Ovary (tissue), 9 donors: ENCODE measurements around the gene P4HA1. TPM values are rescaled to one million over a fixed set of nuclear protein-coding genes. Genes with fewer than 3 reads are reported as not detected.
A peak's percentile ranks its signal among the peaks of the same experiment; 100 is the strongest.

Experiments used
- DNase-seq, 5 donors: peaks; one replicate each; pipeline ENCODE4 v3.0.0-alpha.2; 2019 to 2020
- H3K27ac ChIP-seq, 2 donors: fragments of 200-600 bp; one replicate each; pipeline versions ENCODE4 v1.5.1 to v1.8.0; 2019 to 2022
- H3K27me3 ChIP-seq: fragments of 200-600 bp; one replicate; pipeline ENCODE4 v1.8.0; 2022
- H3K36me3 ChIP-seq: fragments of 200-600 bp; sonication (generic); one replicate; pipeline ENCODE4 v1.5.1; 2019
- H3K4me1 ChIP-seq: one replicate; pipeline ENCODE4 v1.8.1; 2013; ENCODE audit warnings: mild to moderate bottlenecking, moderate library complexity; ENCODE audit not compliant: insufficient read depth
- H3K4me3 ChIP-seq: fragments of 200-600 bp; sonication (generic); one replicate; pipeline ENCODE4 v1.5.1; 2017
- H3K9me3 ChIP-seq, 2 donors: fragments of 200-600 bp in 1 of 2; sonication (generic) in 1 of 2; one replicate each; pipeline versions ENCODE4 v1.5.1 to v1.8.1; 2013 to 2019; ENCODE audit warnings: mild to moderate bottlenecking in 1 of 2, moderate library complexity in 1 of 2
- CTCF ChIP-seq, 3 donors: fragments of 450-650 bp in 2 of 3; fragments of 200-600 bp in 1 of 3; IDR thresholded peaks; one replicate each; pipeline versions ENCODE4 v1.5.1 to v1.8.0; 2016 to 2022; ENCODE audit warnings: antibody characterized with exemption in 3 of 3, mild to moderate bottlenecking in 1 of 3
- EP300 ChIP-seq: sonication (generic); formaldehyde crosslinking; IDR thresholded peaks from one replicate; pipeline ENCODE4 v1.6.1; 2017; ENCODE audit warnings: antibody characterized with exemption
- POLR2A ChIP-seq: fragments of 450-650 bp; IDR thresholded peaks from one replicate; pipeline ENCODE4 v1.6.1; 2017; ENCODE audit warnings: antibody characterized with exemption, mild to moderate bottlenecking, moderate library complexity
- whole genome bisulfite sequencing, 3 donors: extraction: QIAGEN DNeasy Blood & Tissue Kit in 1 of 3; methylation state at CpG; one replicate each; pipeline versions ENCODE4 v1.1.5 to v1.1.7; 2013 to 2017; 5-methylcytosine and 5-hydroxymethylcytosine counted together
- intact Hi-C, 4 donors: fragments of 100-400 bp; cut with DNase I; formaldehyde crosslinking; loops; one replicate each; pipeline versions ENCODE4 v1.11.0 to v1.15.1; 2022 to 2023
- polyA plus RNA-seq, 2 donors: library from polyadenylated mRNA; stranded (reverse); fragments of 200-250 nt in 1 of 2; fragments of 350-450 nt in 1 of 2; fragmentation: Illumina TruSeq in 1 of 2; extraction: RNeasy Lipid Tissue Mini Kit (QIAGEN cat#74804) in 1 of 2; gene quantifications; one replicate each; pipeline ENCODE4 v1.2.3, GENCODE V29; 2013 to 2014
- total RNA-seq, 7 donors: library from RNA; depleted of rRNA in 2 of 7; stranded (reverse); fragments of >200 nt in 2 of 7; fragmentation: NEBNext Ultra II Directional in 3 of 7; extraction: Animal tissue kit (Norgen Biotek cat#: 25700) in 3 of 7; gene quantifications; one replicate each; pipeline versions ENCODE4 v1.1.0 to v1.2.4, GENCODE V29; 2016 to 2023
- donor health status: DM: no; HTN: no; CAD: no; lungs with moderate emphysema.
- donor health status: DM: no; HTN: no; CAD: no.
- donor health status: Bipolar disorder and iron deficiency.
- donor health status: DM: yes; HTN: yes; CAD: no.
- donor health status: DM: no; HTN: no; CAD: no.
- donor health status: DM: yes; HTN: yes; CAD: no.

The P4HA1 gene
- total and polyA plus RNA-seq, 9 donors: 20.5 to 74.9 (median 39.7) TPM

- peaks cover 7% of the 10 kb centered on the region for H3K4me1 ChIP-seq
- 0 to 2% (median 1%) methylated on average over 5 of the region's 5 CpGs for WGBS, 3 donors
- no peak for DNase-seq
- TF ChIP-seq EP300 (no peak), POLR2A (no peak), CTCF (IDR thresholded peaks at IDR 0.05) (no peak)
- no peaks in the 10 kb centered on the region for H3K27me3 ChIP-seq
- H3K9me3 ChIP-seq: no peaks in the 10 kb centered on the region
- peak overlapping the region; percentile 49 for H3K4me3 ChIP-seq
- peak overlapping the region; percentile 97 to 99 for H3K27ac ChIP-seq
- intact Hi-C loops: no loop called here
- no peaks in the 10 kb centered on the region for H3K36me3 ChIP-seq
Observed at GRCh38 chr10:73094986-73095480, 1.6 kb downstream of the P4HA1 start.

GRCh38 chr10:73093922-73094850 lies 2.5 kb downstream of the P4HA1 start:
- intact Hi-C loops: no loop called here
- 11 to 20% (median 11%) methylated on average over 2 of the region's 2 CpGs for WGBS, 3 donors
- no peaks in the 10 kb centered on the region for H3K36me3 ChIP-seq
- H3K9me3 ChIP-seq: no peaks in the 10 kb centered on the region
- peaks cover 7% of the 10 kb centered on the region for H3K4me1 ChIP-seq
- no peaks in the 10 kb centered on the region for H3K27me3 ChIP-seq
- H3K27ac ChIP-seq: no peak overlapping the region
- DNase-seq: no peak
- H3K4me3 ChIP-seq: no peak overlapping the region
- TF ChIP-seq EP300: no peak
- no peak for TF ChIP-seq POLR2A
- TF ChIP-seq CTCF (IDR thresholded peaks at IDR 0.05): no peak

- Histone ChIP-seq H3K27me3 (no peaks in the 10 kb centered on the region), H3K36me3 (no peaks in the 10 kb centered on the region), H3K4me1 (peaks cover 7% of the 10 kb centered on the region), H3K9me3 (no peaks in the 10 kb centered on the region), H3K27ac (no peak overlapping the region), H3K4me3 (no peak overlapping the region)
- no peak for TF ChIP-seq EP300
- no peak for TF ChIP-seq POLR2A
- TF ChIP-seq CTCF (IDR thresholded peaks at IDR 0.05): no peak
- no peak for DNase-seq
- WGBS, 3 donors: 93 to 95% (median 94%) methylated on average over 3 of the region's 3 CpGs
- intact Hi-C loops: no loop called here
Observed at GRCh38 chr10:73092830-73093229, 3.8 kb downstream of the P4HA1 start.

GRCh38 chr10:73088304-73088703 lies 8.4 kb downstream of the P4HA1 start:
- no peaks in the 10 kb centered on the region for H3K9me3 ChIP-seq
- peaks cover 4% of the 10 kb centered on the region for H3K4me1 ChIP-seq
- TF ChIP-seq POLR2A (no peak), EP300 (no peak)
- no peak overlapping the region for H3K4me3 ChIP-seq
- H3K36me3 ChIP-seq: no peaks in the 10 kb centered on the region
- DNase-seq: no peak
- no peaks in the 10 kb centered on the region for H3K27me3 ChIP-seq
- intact Hi-C loops: no loop called here
- no peak overlapping the region for H3K27ac ChIP-seq

- WGBS, 3 donors: 87 to 88% (median 87%) methylated on average over 4 of the region's 4 CpGs
- no peak for TF ChIP-seq CTCF (IDR thresholded peaks at IDR 0.05)
- no peak for TF ChIP-seq POLR2A
- TF ChIP-seq EP300: no peak
Observed at GRCh38 chr10:73086816-73087215, 9.8 kb downstream of the P4HA1 start.

More at GRCh38 chr10:73086816-73087215, 9.8 kb downstream of the P4HA1 start:
- DNase-seq: no peak
- no peak overlapping the region for H3K4me3 ChIP-seq
- H3K9me3 ChIP-seq: no peaks in the 10 kb centered on the region
- H3K27me3 ChIP-seq: no peaks in the 10 kb centered on the region
- H3K27ac ChIP-seq: no peak overlapping the region
- peaks cover 3% of the 10 kb centered on the region for H3K4me1 ChIP-seq
- no peaks in the 10 kb centered on the region for H3K36me3 ChIP-seq
- intact Hi-C loops: no loop called here
